ENCODE results near the gene MMP20. TPM values are rescaled to one million over a fixed set of nuclear protein-coding genes. Genes with fewer than 3 reads are reported as not detected.
A peak's percentile ranks its signal among the peaks of the same experiment; 100 is the strongest.

MMP20 gene
- total RNA-seq, 1 experiment from 2014 or later = not detected

- no peaks in the 10 kb centered on the region for H3K23me2 ChIP-seq (ENCODE audit: insufficient read length, low read depth, low read length, poor library complexity, severe bottlenecking)
- H3K4me1 ChIP-seq (ENCODE audit: insufficient read depth, low read length) = no peaks in the 10 kb centered on the region
- no peak overlapping the region for H4K8ac ChIP-seq (replicated peaks; ENCODE audit: insufficient read length, low read depth, low read length)
- H2AK5ac ChIP-seq (ENCODE audit: insufficient read length, low read length) = no peak overlapping the region
- no peak overlapping the region for H2BK12ac ChIP-seq (ENCODE audit: insufficient read length, low read depth, low read length)
- no peak overlapping the region for H3K14ac ChIP-seq (ENCODE audit: insufficient read depth, low read length)
- no peak overlapping the region for H2BK15ac ChIP-seq (ENCODE audit: low read depth, low read length)
- WGBS (ENCODE audit: extremely low coverage, insufficient read length, low lambda C conversion rate) = no CpG with 5 or more reads among the region's 13 CpGs
- H3K56ac ChIP-seq (ENCODE audit: insufficient read length, low read depth, low read length) = no peak overlapping the region
- DNase-seq = peak; percentile 61
- H3K23ac ChIP-seq (ENCODE audit: insufficient read length, low read depth, low read length) = no peak overlapping the region
- no peak overlapping the region for H3K9ac ChIP-seq (ENCODE audit: extremely low read depth, insufficient read length, low read length)
- H3K36me3 Mint-ChIP-seq (ENCODE audit: insufficient read depth in 1 of 3, low read depth in 3 of 3) = no peaks in the 10 kb centered on the region
- no peak overlapping the region for H4K91ac ChIP-seq (ENCODE audit: insufficient read length, low read depth, low read length)
- H3K9me3 ChIP-seq (ENCODE audit: control insufficient read depth, low read depth, low read length) = no peaks in the 10 kb centered on the region
- no peaks in the 10 kb centered on the region for H3K9me3 Mint-ChIP-seq
- no peak overlapping the region for H2AFZ ChIP-seq (ENCODE audit: low read length)
- H3K18ac ChIP-seq (ENCODE audit: insufficient read length, low read depth, low read length) = no peak overlapping the region
- H3K4me3 Mint-ChIP-seq = no peak overlapping the region
- no peak overlapping the region for H2BK20ac ChIP-seq (ENCODE audit: low read depth, low read length, poor library complexity, severe bottlenecking)
- peak; percentile 70 for TF ChIP-seq CTCF (conservative IDR thresholded peaks at IDR 0.05)
- H3K79me2 ChIP-seq (ENCODE audit: insufficient read depth, low read length) = no peaks in the 10 kb centered on the region
- H3K27ac Mint-ChIP-seq = no peak overlapping the region
- no peak overlapping the region for H3T11ph ChIP-seq (ENCODE audit: low read length)
- no peaks in the 10 kb centered on the region for H4K20me1 ChIP-seq (ENCODE audit: control insufficient read depth, insufficient read depth, insufficient read length)
- no peak overlapping the region for H3K4ac ChIP-seq (ENCODE audit: low read depth, low read length)
- H2BK120ac ChIP-seq (ENCODE audit: low read depth, low read length, poor library complexity, severe bottlenecking) = no peak overlapping the region
- H3K79me1 ChIP-seq (ENCODE audit: insufficient read depth, low read depth, low read length, poor library complexity, severe bottlenecking) = no peaks in the 10 kb centered on the region
- no peaks in the 10 kb centered on the region for H3K27me3 Mint-ChIP-seq (ENCODE audit: low read depth)
- H3K27ac ChIP-seq (ENCODE audit: insufficient read length, low read depth, low read length) = no peak overlapping the region
- H4K5ac ChIP-seq (ENCODE audit: insufficient read length, low read depth, low read length) = no peak overlapping the region
- H3K4me1 Mint-ChIP-seq = peaks cover 7 to 13% of the 10 kb centered on the region in 2 experiments
- no peaks in the 10 kb centered on the region for H3K27me3 ChIP-seq (ENCODE audit: insufficient read depth, low read length)
- H2BK5ac ChIP-seq (ENCODE audit: insufficient read length, low read length) = no peak overlapping the region
- H3K4me2 ChIP-seq (ENCODE audit: insufficient read depth, insufficient read length, low read length) = no peak overlapping the region
Observed at GRCh38 chr11:102664001-102664752, 39.0 kb upstream of the MMP20 start.

All from H9 (cell line).